GM18907 (cell line): ENCODE results near the gene KLHDC4.
"Not testable (repeated sequence)": the region's sequence is repeated elsewhere in the genome, so short reads cannot be mapped to it uniquely, and the experiment has no call there.

ENCODE experiments used
- ATAC-seq: cut with Tn5 transposase; IDR thresholded peaks from one replicate; pipeline ENCODE4 v1.9.1; 2021; ENCODE audit warnings: mild to moderate bottlenecking, moderate library complexity; ENCODE audit not compliant: unreplicated experiment

KLHDC4 gene

GRCh38 chr16:87765776-87766484 lies at the start of gene KLHDC4:
Gene KLHDC4 (minus strand): TSS chr16:87765986. CDS start chr16:87765890, 96 bp downstream.
- peak; percentile 80 for ATAC-seq

- ATAC-seq: no peak
These were observed 49.8 kb upstream of the KLHDC4 start for GRCh38 chr16:87815567-87815966.

- ATAC-seq: no peak
These were observed 46.4 kb upstream of the KLHDC4 start for GRCh38 chr16:87812200-87812656.

GRCh38 chr16:87811454-87811853 lies 45.7 kb upstream of the KLHDC4 start:
- ATAC-seq: not testable (repeated sequence)

GRCh38 chr16:87809150-87809902 lies 43.5 kb upstream of the KLHDC4 start:
- ATAC-seq: peak; percentile 58

GRCh38 chr16:87808108-87808507 lies 42.3 kb upstream of the KLHDC4 start:
- no peak for ATAC-seq

- no peak for ATAC-seq
These were observed 41.1 kb upstream of the KLHDC4 start for GRCh38 chr16:87806641-87807546.

- ATAC-seq: no peak
These were observed 40.5 kb upstream of the KLHDC4 start for GRCh38 chr16:87806261-87806640.

GRCh38 chr16:87803385-87803784 lies 37.6 kb upstream of the KLHDC4 start:
- ATAC-seq: no peak

GRCh38 chr16:87802670-87803069 lies 36.9 kb upstream of the KLHDC4 start:
- no peak for ATAC-seq

- no peak for ATAC-seq
These were observed 36.0 kb upstream of the KLHDC4 start for GRCh38 chr16:87801679-87802259.

GRCh38 chr16:87800497-87800896 lies 34.7 kb upstream of the KLHDC4 start:
- no peak for ATAC-seq

GRCh38 chr16:87795336-87795735 lies 29.6 kb upstream of the KLHDC4 start:
- ATAC-seq: no peak

- ATAC-seq: no peak
These were observed 28.8 kb upstream of the KLHDC4 start for GRCh38 chr16:87794485-87795078.

GRCh38 chr16:87792205-87792565 lies 26.4 kb upstream of the KLHDC4 start:
- no peak for ATAC-seq

GRCh38 chr16:87791295-87792204 lies 25.8 kb upstream of the KLHDC4 start:
- no peak for ATAC-seq

GRCh38 chr16:87790292-87791100 lies 24.7 kb upstream of the KLHDC4 start:
- no peak for ATAC-seq

GRCh38 chr16:87789437-87790291 lies 23.9 kb upstream of the KLHDC4 start:
- ATAC-seq: no peak
